HCT116 (cell line): ENCODE results near the gene PRKCH. TPM values are rescaled to one million over a fixed set of nuclear protein-coding genes. Genes with fewer than 3 reads are reported as not detected.

Source experiments
- ATAC-seq: fragments of 200-7000 bp; cut with Tn5 transposase; 2 replicates; pipeline ENCODE4 v1.9.1; 2020; ENCODE audit warnings: mild to moderate bottlenecking, moderate library complexity
- BruUV-seq: library from RNA; stranded (reverse); fragments of 400-500 nt; replicated peaks from 2 replicates; lab custom pipeline; 2021; lab: Mats Ljungman, UMichigan
- CTCF ChIA-PET: fragments of 300-600 bp; sonication (Branson Sonifier 250); formaldehyde crosslinking; loops from one replicate; lab custom pipeline; 2021; ENCODE audit warnings: antibody characterized with exemption; lab: Charles Lee
- POLR2A ChIA-PET: fragments of 300-600, 350-600 bp; sonication (Branson Sonifier 250); formaldehyde crosslinking; loops from one replicate; lab custom pipeline; 2021; ENCODE audit warnings: antibody characterized with exemption; lab: Charles Lee
- RAD21 ChIA-PET, 2 experiments: fragments of 300-600 bp; sonication (Branson Sonifier 250); formaldehyde crosslinking; loops; one replicate each; lab custom pipeline; 2023; ENCODE audit warnings: low total read pairs in 2 of 2; ENCODE audit not compliant: uncharacterized antibody in 2 of 2, unreplicated experiment in 2 of 2, low non-redundant PET in 1 of 2; lab: Charles Lee
- DNase-seq: peaks from one replicate; pipeline ENCODE4 v3.0.0-alpha.2; 2010; ENCODE audit warnings: low read depth, low spot score
- H2AFZ ChIP-seq: fragments of 200-600 bp; shearing (Covaris generic), sonication (generic); 2 replicates; pipeline ENCODE4 v1.6.1; 2017; ENCODE audit warnings: low read depth, mixed run types, mixed read lengths, antibody characterized with exemption, low read length; ENCODE audit not compliant: poor library complexity, severe bottlenecking
- H3K27ac ChIP-seq: 2 replicates; pipeline ENCODE4 v1.5.1; 2012; ENCODE audit warnings: low read depth, low read length
- H3K27me3 ChIP-seq: fragments of 200-600 bp; sonication (generic); 2 replicates; pipeline ENCODE4 v1.6.1; 2016; ENCODE audit warnings: mixed run types, low read length, mixed read lengths; ENCODE audit not compliant: insufficient read depth
- H3K36me3 ChIP-seq, 2 experiments: fragments of 200-500 bp in 1 of 2; fragments of 200-600 bp in 1 of 2; sonication (Bioruptor generic) in 1 of 2; sonication (generic) in 1 of 2; 2 replicates each; pipeline versions ENCODE4 v1.5.1 to v1.6.1; 2014 to 2016; ENCODE audit warnings: low read length in 2 of 2, inconsistent platforms in 1 of 2, mixed read lengths in 1 of 2, mixed run types in 1 of 2; ENCODE audit not compliant: insufficient read depth in 2 of 2, control insufficient read depth in 1 of 2
- H3K4me1 ChIP-seq, 2 experiments: fragments of 200-600 bp in 1 of 2; sonication (generic) in 1 of 2; 2 replicates each; pipeline versions ENCODE4 v1.5.1 to v1.6.1; 2012 to 2017; ENCODE audit warnings: low read length in 2 of 2, inconsistent platforms in 1 of 2, mild to moderate bottlenecking in 1 of 2, mixed read lengths in 1 of 2, mixed run types in 1 of 2, moderate library complexity in 1 of 2; ENCODE audit not compliant: insufficient read depth in 2 of 2, control insufficient read depth in 1 of 2
- H3K4me2 ChIP-seq: fragments of 200-600 bp; sonication (generic); 2 replicates; pipeline ENCODE4 v1.6.1; 2017; ENCODE audit warnings: mixed run types, low read length, mixed read lengths
- H3K4me3 ChIP-seq, 2 experiments: fragments of 200-600 bp in 1 of 2; sonication (generic) in 1 of 2; replicated peaks in 1 of 2; 2 replicates each; pipeline ENCODE4 v1.5.1; 2011 to 2016; ENCODE audit warnings: low read length in 2 of 2, control low read depth in 1 of 2, low read depth in 1 of 2, mild to moderate bottlenecking in 1 of 2, mixed read lengths in 1 of 2, mixed run types in 1 of 2
- H3K79me2 ChIP-seq: fragments of 200-600 bp; sonication (generic); 2 replicates; pipeline ENCODE4 v1.6.1; 2017; ENCODE audit warnings: mild to moderate bottlenecking, mixed run types, low read length, moderate library complexity, mixed read lengths; ENCODE audit not compliant: insufficient read depth
- H3K9ac ChIP-seq: fragments of 200-600 bp; sonication (generic); 2 replicates; pipeline ENCODE4 v1.6.1; 2016; ENCODE audit warnings: low read length, mixed read lengths
- H3K9me2 ChIP-seq: fragments of 200-600 bp; sonication (generic), shearing (Covaris generic); 2 replicates; pipeline ENCODE4 v1.6.1; 2017; ENCODE audit warnings: mixed run types, mild to moderate bottlenecking, moderate library complexity; ENCODE audit not compliant: insufficient read depth
- H3K9me3 ChIP-seq, 2 experiments: fragments of 200-500 bp in 1 of 2; fragments of 200-600 bp in 1 of 2; sonication (Bioruptor generic) in 1 of 2; sonication (generic) in 1 of 2; 2 replicates each; pipeline ENCODE4 v1.6.1; 2014 to 2017; ENCODE audit warnings: low read length in 2 of 2, mixed read lengths in 2 of 2, inconsistent platforms in 1 of 2, low read depth in 1 of 2, mild to moderate bottlenecking in 1 of 2, mixed run types in 1 of 2, moderate library complexity in 1 of 2; ENCODE audit not compliant: control insufficient read depth in 1 of 2, insufficient read depth in 1 of 2
- H4K20me1 ChIP-seq: fragments of 200-600 bp; sonication (generic), shearing (Covaris generic); 2 replicates; pipeline ENCODE4 v1.6.1; 2017; ENCODE audit warnings: mixed run types, mild to moderate bottlenecking, moderate library complexity; ENCODE audit not compliant: insufficient read depth
- CBX3 ChIP-seq: IDR thresholded peaks from 2 replicates; pipeline ENCODE4 v1.6.1; 2012; ENCODE audit warnings: low read depth
- CEBPB ChIP-seq: IDR thresholded peaks from 2 replicates; pipeline ENCODE4 v1.6.1; 2012; ENCODE audit warnings: low read depth
- CTCF ChIP-seq, 3 experiments: fragments of 200-600 bp in 1 of 3; sonication (generic) in 1 of 3; IDR thresholded peaks in 2 of 3; conservative IDR thresholded peaks in 1 of 3; 2 replicates each; pipeline ENCODE4 v1.5.1; 2012 to 2017; ENCODE audit warnings: low read depth in 2 of 3, low read length in 2 of 3, antibody characterized with exemption in 1 of 3, borderline replicate concordance in 1 of 3, control low read depth in 1 of 3, mild to moderate bottlenecking in 1 of 3, mixed read lengths in 1 of 3, mixed run types in 1 of 3, moderate library complexity in 1 of 3; ENCODE audit not compliant: insufficient read depth in 1 of 3
- EGR1 ChIP-seq: IDR thresholded peaks from 2 replicates; pipeline ENCODE4 v1.6.1; 2012; ENCODE audit warnings: low read depth
- ELF1 ChIP-seq: IDR thresholded peaks from 2 replicates; pipeline ENCODE4 v1.6.1; 2012; ENCODE audit warnings: low read depth, borderline replicate concordance
- EZH2 ChIP-seq: fragments of 200-600 bp; sonication (generic); IDR thresholded peaks from 2 replicates; pipeline ENCODE4 v1.6.1; 2017; ENCODE audit warnings: antibody characterized with exemption, mixed run types
- FOSL1 ChIP-seq: IDR thresholded peaks from 2 replicates; pipeline ENCODE4 v1.6.1; 2012; ENCODE audit warnings: low read depth
- MAX ChIP-seq: IDR thresholded peaks from 2 replicates; pipeline ENCODE4 v1.6.1; 2012
- RAD21 ChIP-seq: IDR thresholded peaks from 2 replicates; pipeline ENCODE4 v1.6.1; 2012; ENCODE audit warnings: low read depth, mild to moderate bottlenecking
- REST ChIP-seq: IDR thresholded peaks from 2 replicates; pipeline ENCODE4 v1.6.1; 2012; ENCODE audit warnings: low read depth
- SP1 ChIP-seq: IDR thresholded peaks from 2 replicates; pipeline ENCODE4 v1.6.1; 2012; ENCODE audit warnings: low read depth
- SRF ChIP-seq: IDR thresholded peaks from 2 replicates; pipeline ENCODE4 v1.6.1; 2012; ENCODE audit warnings: low read depth
- YY1 ChIP-seq: IDR thresholded peaks from 2 replicates; pipeline ENCODE4 v1.6.1; 2011; ENCODE audit warnings: low read length, low read depth, moderate library complexity, mild to moderate bottlenecking; ENCODE audit not compliant: insufficient replicate concordance; ENCODE audit errors: extremely low read depth
- ZBTB33 ChIP-seq: IDR thresholded peaks from 2 replicates; pipeline ENCODE4 v1.6.1; 2011; ENCODE audit warnings: mild to moderate bottlenecking, low read length, moderate library complexity; ENCODE audit not compliant: insufficient replicate concordance; ENCODE audit errors: extremely low read depth
- ZFX ChIP-seq: fragments of 450-650 bp; IDR thresholded peaks from 2 replicates; pipeline ENCODE4 v1.6.1; 2017
- intact Hi-C: fragments of 100-400 bp; cut with micrococcal nuclease; formaldehyde crosslinking; loops from 2 replicates; pipeline ENCODE4 v1.10.0; 2022
- total RNA-seq: library from RNA; stranded (reverse); gene quantifications from one replicate; pipeline ENCODE4 v1.2.1, GENCODE V29; 2021; ENCODE audit not compliant: unreplicated experiment

Gene PRKCH
- total RNA-seq, 1 experiment from 2014 or later: 16.6 TPM

DNA sequence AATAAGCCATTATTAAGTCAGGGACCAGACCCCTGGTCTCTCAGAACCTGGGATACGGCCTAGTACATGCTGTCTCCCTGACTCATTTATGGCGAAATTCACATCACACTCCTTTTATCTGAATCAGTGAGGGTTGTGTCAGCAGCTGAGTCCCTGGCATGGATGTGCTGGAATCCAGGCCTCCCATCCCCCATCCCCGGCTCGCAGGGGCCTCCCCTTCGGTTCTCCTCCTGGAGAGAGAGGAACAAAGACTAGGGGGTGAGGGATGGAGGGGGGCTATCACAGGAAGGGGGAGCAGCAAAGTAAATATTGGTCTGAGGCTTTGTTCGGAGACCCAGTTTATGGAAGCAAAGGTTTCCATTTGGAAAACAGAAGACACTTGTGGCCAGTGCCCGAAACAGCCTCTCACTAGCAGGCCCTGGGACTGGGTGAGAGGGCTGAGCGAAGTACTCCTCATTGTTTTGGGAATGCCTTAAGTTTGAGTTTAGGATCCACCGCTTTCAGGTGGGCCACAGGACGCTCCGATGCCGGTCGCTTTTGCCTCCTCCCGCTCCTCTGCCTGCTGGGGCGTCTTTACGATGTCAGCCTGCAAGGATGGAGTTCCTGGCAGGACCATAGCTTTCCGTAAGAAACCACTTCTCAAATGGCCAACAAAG lies 145.0 kb downstream of the PRKCH start:
- RAD21 ChIA-PET: no interaction called here
- no peaks in the 10 kb centered on the region for H3K9me3 ChIP-seq
- H3K9me2 ChIP-seq: no peaks in the 10 kb centered on the region
- POLR2A ChIA-PET: interaction anchor here (1.0 kb wide), 1 partner anchor 93 kb away, joined by 3 read pairs; no protein-coding TSS in a partner anchor
- no peak overlapping the region for H3K27ac ChIP-seq
- ATAC-seq (no peak), DNase-seq (no peak)
- CTCF ChIA-PET: no interaction called here
- no peaks in the 10 kb centered on the region for H3K36me3 ChIP-seq
- H3K4me2 ChIP-seq: no peak overlapping the region
- no peak overlapping the region for H2AFZ ChIP-seq
- intact Hi-C loops: no loop called here
- H3K4me3 ChIP-seq: no peak overlapping the region
- H3K9ac ChIP-seq: no peak overlapping the region
- no TSS peak for BruUV-seq
- H3K79me2 ChIP-seq: no peaks in the 10 kb centered on the region
- TF ChIP-seq EGR1 (no peak), FOSL1 (no peak), CBX3 (no peak), CEBPB (no peak), CTCF (IDR thresholded peaks at IDR 0.05 in 2 of 3, conservative IDR thresholded peaks at IDR 0.05 in 1 of 3; ENCODE audit: borderline replicate concordance in 1 of 3, insufficient read depth in 1 of 3, low read depth in 2 of 3, low read length in 2 of 3) (no peak), REST (no peak), RAD21 (no peak), ELF1 (no peak), SRF (no peak), YY1 (no peak), ZFX (no peak), EZH2 (no peak), ZBTB33 (no peak), MAX (no peak), SP1 (no peak)
- no peaks in the 10 kb centered on the region for H3K27me3 ChIP-seq
- H3K4me1 ChIP-seq: peaks cover 6 to 7% of the 10 kb centered on the region in 2 experiments; a peak in 3 of 4 replicates
- no peaks in the 10 kb centered on the region for H4K20me1 ChIP-seq
